DOHH2 (cell line): ENCODE results near the gene ZNF792.

Experiments
- H3F3A ChIP-seq: fragments of 200-600 bp; sonication (generic), shearing (Covaris generic); 2 replicates; pipeline ENCODE4 v1.6.0; 2016; ENCODE audit warnings: antibody characterized with exemption, mild to moderate bottlenecking; ENCODE audit not compliant: control insufficient read depth, insufficient read depth
- H3K27ac ChIP-seq: fragments of 200-600 bp; sonication (generic); 2 replicates; pipeline ENCODE4 v1.5.1; 2014; ENCODE audit warnings: low read depth, mild to moderate bottlenecking, low read length, moderate library complexity
- H3K27me3 ChIP-seq: fragments of 200-600 bp; sonication (generic); 2 replicates; pipeline ENCODE4 v1.6.1; 2014; ENCODE audit warnings: mild to moderate bottlenecking, low read length, mixed read lengths; ENCODE audit not compliant: control insufficient read depth
- H3K36me3 ChIP-seq: fragments of 200-600 bp; sonication (generic); 2 replicates; pipeline ENCODE4 v1.6.1; 2014; ENCODE audit warnings: mild to moderate bottlenecking, low read length, moderate library complexity, mixed read lengths; ENCODE audit not compliant: control insufficient read depth
- H3K4me1 ChIP-seq: fragments of 200-600 bp; sonication (generic); 2 replicates; pipeline ENCODE4 v1.6.1; 2014; ENCODE audit warnings: mild to moderate bottlenecking, low read length, mixed read lengths; ENCODE audit not compliant: control insufficient read depth
- H3K4me2 ChIP-seq: fragments of 200-600 bp; sonication (generic); 2 replicates; pipeline ENCODE4 v1.6.0; 2014; ENCODE audit warnings: mild to moderate bottlenecking, low read length, moderate library complexity
- H3K4me3 ChIP-seq: fragments of 200-600 bp; sonication (generic); 2 replicates; pipeline ENCODE4 v1.5.1; 2014; ENCODE audit warnings: mild to moderate bottlenecking, low read length, mixed read lengths
- H3K79me2 ChIP-seq: fragments of 200-600 bp; sonication (generic); 2 replicates; pipeline ENCODE4 v1.6.1; 2014; ENCODE audit warnings: mild to moderate bottlenecking, low read length, mixed read lengths; ENCODE audit not compliant: control insufficient read depth
- H3K9me2 ChIP-seq: fragments of 200-600 bp; sonication (generic); replicated peaks from 2 replicates; pipeline ENCODE4 v1.6.1; 2014; ENCODE audit warnings: mild to moderate bottlenecking, low read length, mixed read lengths; ENCODE audit not compliant: control insufficient read depth
- H3K9me3 ChIP-seq: fragments of 200-600 bp; sonication (generic); 2 replicates; pipeline ENCODE4 v1.6.1; 2014; ENCODE audit warnings: antibody characterized with exemption, low read length, mixed read lengths; ENCODE audit not compliant: control insufficient read depth, insufficient read depth
- H4K20me1 ChIP-seq: fragments of 200-600 bp; sonication (generic); 2 replicates; pipeline ENCODE4 v1.6.0; 2014; ENCODE audit warnings: low read depth, mild to moderate bottlenecking, antibody characterized with exemption, low read length, moderate library complexity; ENCODE audit not compliant: control insufficient read depth, insufficient read depth
- EZH2phosphoT487 ChIP-seq: fragments of 200-600 bp; sonication (generic); IDR thresholded peaks from 2 replicates; pipeline ENCODE4 v1.6.1; 2017; ENCODE audit warnings: borderline replicate concordance, mild to moderate bottlenecking, antibody characterized with exemption, low read length, moderate library complexity, mixed read lengths
- TF ChIP-seq, protein P1 (sequence below): fragments of 200-600 bp; sonication (generic); IDR thresholded peaks from one replicate; pipeline ENCODE4 v1.5.1; 2014; ENCODE audit warnings: antibody characterized with exemption, mild to moderate bottlenecking, low read depth, low read length; ENCODE audit not compliant: poor library complexity, severe bottlenecking

ZNF792 gene

DNA sequence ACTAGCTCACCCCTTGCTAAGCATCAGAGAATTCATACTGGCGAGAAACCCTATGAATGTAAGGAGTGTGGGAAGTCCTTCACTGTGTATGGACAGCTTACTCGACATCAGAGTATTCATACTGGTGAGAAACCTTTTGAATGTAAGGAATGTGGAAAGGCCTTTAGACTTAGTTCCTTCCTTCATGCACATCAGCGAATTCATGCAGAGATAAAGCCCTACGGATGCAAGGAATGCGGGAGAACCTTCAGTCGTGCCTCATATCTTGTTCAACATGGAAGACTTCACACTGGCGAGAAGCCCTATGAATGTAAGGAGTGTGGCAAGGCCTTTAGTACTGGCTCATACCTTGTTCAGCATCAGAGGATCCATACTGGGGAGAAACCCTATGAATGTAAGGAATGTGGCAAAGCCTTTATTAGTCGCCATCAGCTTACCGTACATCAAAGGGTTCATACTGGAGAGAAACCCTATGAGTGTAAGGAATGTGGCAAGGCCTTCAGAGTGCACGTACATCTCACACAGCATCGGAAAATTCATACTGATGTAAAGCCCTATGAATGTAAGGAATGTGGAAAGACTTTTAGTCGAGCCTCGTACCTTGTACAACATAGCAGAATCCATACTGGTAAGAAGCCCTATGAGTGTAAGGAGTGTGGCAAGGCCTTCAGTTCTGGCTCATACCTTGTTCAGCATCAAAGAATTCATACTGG lies 20.0 kb downstream of the ZNF792 start:
- H3K4me3 ChIP-seq, result no peak overlapping the region
- H3K79me2 ChIP-seq, result no peaks in the 10 kb centered on the region
- TF ChIP-seq, protein P1, sequence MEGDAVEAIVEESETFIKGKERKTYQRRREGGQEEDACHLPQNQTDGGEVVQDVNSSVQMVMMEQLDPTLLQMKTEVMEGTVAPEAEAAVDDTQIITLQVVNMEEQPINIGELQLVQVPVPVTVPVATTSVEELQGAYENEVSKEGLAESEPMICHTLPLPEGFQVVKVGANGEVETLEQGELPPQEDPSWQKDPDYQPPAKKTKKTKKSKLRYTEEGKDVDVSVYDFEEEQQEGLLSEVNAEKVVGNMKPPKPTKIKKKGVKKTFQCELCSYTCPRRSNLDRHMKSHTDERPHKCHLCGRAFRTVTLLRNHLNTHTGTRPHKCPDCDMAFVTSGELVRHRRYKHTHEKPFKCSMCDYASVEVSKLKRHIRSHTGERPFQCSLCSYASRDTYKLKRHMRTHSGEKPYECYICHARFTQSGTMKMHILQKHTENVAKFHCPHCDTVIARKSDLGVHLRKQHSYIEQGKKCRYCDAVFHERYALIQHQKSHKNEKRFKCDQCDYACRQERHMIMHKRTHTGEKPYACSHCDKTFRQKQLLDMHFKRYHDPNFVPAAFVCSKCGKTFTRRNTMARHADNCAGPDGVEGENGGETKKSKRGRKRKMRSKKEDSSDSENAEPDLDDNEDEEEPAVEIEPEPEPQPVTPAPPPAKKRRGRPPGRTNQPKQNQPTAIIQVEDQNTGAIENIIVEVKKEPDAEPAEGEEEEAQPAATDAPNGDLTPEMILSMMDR, result no peak
- no peak for TF ChIP-seq EZH2phosphoT487
- no peaks in the 10 kb centered on the region for H3K4me1 ChIP-seq
- no peaks in the 10 kb centered on the region for H3K27me3 ChIP-seq
- no peak overlapping the region for H3K4me2 ChIP-seq
- no peak overlapping the region for H3K27ac ChIP-seq
- H3K9me3 ChIP-seq, result peaks cover 14% of the 10 kb centered on the region; the same call in 1 of the 2 replicates
- H3K36me3 ChIP-seq, result peaks cover 7% of the 10 kb centered on the region; the same call in 1 of the 2 replicates
- H4K20me1 ChIP-seq, result no peaks in the 10 kb centered on the region
- no peaks in the 10 kb centered on the region for H3K9me2 ChIP-seq
- H3F3A ChIP-seq, result no peaks in the 10 kb centered on the region

DNA sequence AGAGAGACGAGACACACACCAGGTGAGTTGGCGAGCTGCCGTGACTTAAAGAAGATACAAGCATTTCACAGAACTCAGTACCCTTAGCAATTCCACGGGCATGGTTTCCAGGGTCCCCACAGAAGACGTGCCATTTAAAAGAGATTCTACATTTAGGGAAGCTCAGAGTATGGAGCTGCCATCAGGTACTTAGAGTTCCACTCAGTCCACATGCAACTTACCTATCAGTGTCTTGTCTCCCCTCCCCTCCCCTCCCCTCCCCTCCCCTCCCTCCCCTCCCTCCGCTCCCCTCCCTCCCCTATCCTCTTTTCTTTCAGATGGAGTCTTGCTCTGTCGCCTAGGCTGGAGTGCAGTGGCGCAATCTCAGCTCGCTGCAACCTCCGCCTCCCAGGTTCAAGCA lies 25.1 kb downstream of the ZNF792 start:
- no peaks in the 10 kb centered on the region for H3K4me1 ChIP-seq
- H3K9me2 ChIP-seq, result no peaks in the 10 kb centered on the region
- H3K27me3 ChIP-seq, result no peaks in the 10 kb centered on the region
- H3K36me3 ChIP-seq, result peaks cover 7% of the 10 kb centered on the region; the same call in 1 of the 2 replicates
- H3K9me3 ChIP-seq, result peaks cover 5% of the 10 kb centered on the region; the same call in 1 of the 2 replicates
- H3K4me2 ChIP-seq, result no peak overlapping the region
- no peak for TF ChIP-seq EZH2phosphoT487
- TF ChIP-seq, protein P1, result no peak
- no peak overlapping the region for H3K27ac ChIP-seq
- H4K20me1 ChIP-seq, result no peaks in the 10 kb centered on the region
- H3K79me2 ChIP-seq, result no peaks in the 10 kb centered on the region
- no peak overlapping the region for H3K4me3 ChIP-seq
- H3F3A ChIP-seq, result no peaks in the 10 kb centered on the region

DNA sequence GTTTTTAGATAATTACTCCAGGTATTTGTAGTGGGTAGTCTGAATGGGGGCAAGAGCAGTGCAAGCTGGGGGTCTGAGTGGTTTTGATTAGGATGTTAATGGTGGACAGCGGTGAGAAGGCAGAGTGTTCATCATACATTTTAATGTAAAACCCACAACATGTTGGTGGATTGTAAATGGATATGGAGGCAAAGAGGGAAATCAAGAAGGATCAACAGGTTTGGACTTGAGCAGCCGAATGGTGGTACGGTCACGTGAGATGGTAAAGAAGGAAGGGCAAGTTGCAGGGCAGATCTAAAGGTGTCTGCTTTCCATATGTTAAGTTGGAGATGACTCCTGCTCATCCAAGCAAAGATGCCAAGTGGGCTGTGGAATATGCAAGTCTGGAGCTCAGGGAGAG lies 27.8 kb downstream of the ZNF792 start:
- TF ChIP-seq EZH2phosphoT487, result no peak
- TF ChIP-seq, protein P1, result no peak
- Histone ChIP-seq H3K79me2 (no peaks in the 10 kb centered on the region), H3K9me2 (no peaks in the 10 kb centered on the region), H3K9me3 (no peaks in the 10 kb centered on the region), H3K27ac (no peak overlapping the region), H4K20me1 (no peaks in the 10 kb centered on the region), H3K4me3 (no peak overlapping the region), H3K4me1 (no peaks in the 10 kb centered on the region), H3K27me3 (no peaks in the 10 kb centered on the region), H3F3A (no peaks in the 10 kb centered on the region), H3K4me2 (no peak overlapping the region), H3K36me3 (no peaks in the 10 kb centered on the region)
